HepG2 (cell line): Measurements from ENCODE around the gene EARS2. TPM values are rescaled to one million over a fixed set of nuclear protein-coding genes. Genes with fewer than 3 reads are reported as not detected.
A peak's percentile ranks its signal among the peaks of the same experiment; 100 is the strongest.

Source experiments
- ATAC-seq: fragments of 200-7000 bp; cut with Tn5 transposase; 3 replicates; pipeline ENCODE4 v1.9.1; 2020; ENCODE audit warnings: mild to moderate bottlenecking, moderate library complexity
- BruUV-seq: library from RNA; stranded (reverse); fragments of 400-500 nt; replicated peaks from 2 replicates; lab custom pipeline; 2021; lab: Mats Ljungman, UMichigan
- CTCF ChIA-PET: fragments of 300-600 bp; formaldehyde crosslinking; extraction: SDS; loops from one replicate; lab custom pipeline; 2021; ENCODE audit warnings: low total read pairs, inconsistent platforms, low intra/inter-chr PET ratio; lab: Yijun Ruan, JAX
- POLR2A ChIA-PET: fragments of 350-600 bp; sonication (Branson Sonifier 250); formaldehyde crosslinking; loops from one replicate; lab custom pipeline; 2020; ENCODE audit warnings: antibody characterized with exemption, inconsistent platforms; lab: Yijun Ruan, JAX
- DNase-seq: peaks from one replicate; pipeline ENCODE4 v3.0.0-alpha.2; 2015; ENCODE audit warnings: low spot score
- FAIRE-seq: peaks from 3 replicates; lab custom pipeline; 2011; peaks lifted over from hg19 to GRCh38; lab: Jason Lieb, UNC
- H2AFZ ChIP-seq: one replicate; pipeline ENCODE4 v1.6.1; 2011; ENCODE audit warnings: low read length, inconsistent platforms
- H3K27ac ChIP-seq: fragments of 300-600 bp; 3 replicates; pipeline ENCODE4 v1.8.0; 2011; ENCODE audit warnings: mixed run types, mild to moderate bottlenecking, mixed read lengths, low read length, inconsistent platforms; ENCODE audit not compliant: insufficient read depth; ENCODE audit errors: extremely low read length
- H3K27me3 ChIP-seq, 2 experiments: fragments of 200-600 bp in 1 of 2; 2 replicates in 1 of 2; 3 replicates in 1 of 2; pipeline versions ENCODE4 v1.6.0 to v1.8.0; 2011; ENCODE audit warnings: low read length in 2 of 2, mild to moderate bottlenecking in 2 of 2, moderate library complexity in 2 of 2, inconsistent platforms in 1 of 2; ENCODE audit not compliant: insufficient read depth in 2 of 2, control insufficient read depth in 1 of 2
- H3K36me3 ChIP-seq, 2 experiments: fragments of 200-600 bp in 1 of 2; replicated peaks in 1 of 2; 2 replicates in 1 of 2; 3 replicates in 1 of 2; pipeline versions ENCODE4 v1.5.1 to v1.8.0; 2011; ENCODE audit warnings: low read length in 2 of 2, inconsistent platforms in 1 of 2; ENCODE audit not compliant: insufficient read depth in 2 of 2, control insufficient read depth in 1 of 2
- H3K4me1 ChIP-seq: 2 replicates; pipeline ENCODE4 v1.5.1; 2012; ENCODE audit warnings: low read length, inconsistent platforms; ENCODE audit not compliant: insufficient read depth
- H3K4me2 ChIP-seq: 2 replicates; pipeline ENCODE4 v1.6.0; 2011; ENCODE audit warnings: low read depth, low read length, inconsistent platforms
- H3K4me3 ChIP-seq, 3 experiments: fragments of 200-600 bp in 1 of 3; sonication (generic), shearing (Covaris generic) in 1 of 3; replicated peaks in 1 of 3; 2 replicates each; pipeline ENCODE4 v1.5.1; 2011 to 2016; ENCODE audit warnings: low read length in 3 of 3, inconsistent platforms in 2 of 3, low read depth in 2 of 3, mild to moderate bottlenecking in 2 of 3, control low read depth in 1 of 3, mixed read lengths in 1 of 3; ENCODE audit not compliant: insufficient read depth in 1 of 3
- H3K79me2 ChIP-seq: one replicate; pipeline ENCODE4 v1.6.1; 2011; ENCODE audit warnings: low read length, inconsistent platforms; ENCODE audit not compliant: insufficient read depth
- H3K9ac ChIP-seq: 2 replicates; pipeline ENCODE4 v1.6.0; 2011; ENCODE audit warnings: mild to moderate bottlenecking, low read depth, low read length, inconsistent platforms; ENCODE audit not compliant: insufficient read depth
- H3K9me3 ChIP-seq: 2 replicates; pipeline ENCODE4 v1.5.1; 2012; ENCODE audit warnings: mild to moderate bottlenecking, low read length
- H4K20me1 ChIP-seq: 2 replicates; pipeline ENCODE4 v1.6.0; 2011; ENCODE audit warnings: inconsistent platforms, mild to moderate bottlenecking, low read length, moderate library complexity; ENCODE audit not compliant: insufficient read depth
- ATAD3A ChIP-seq: sonication (generic); formaldehyde crosslinking; IDR thresholded peaks from 2 replicates; pipeline ENCODE4 v1.4.0; 2020; ENCODE audit warnings: missing genetic modification reagents
- EED ChIP-seq: sonication (generic); formaldehyde crosslinking; IDR thresholded peaks from 2 replicates; pipeline ENCODE4 v1.5.0; 2020; ENCODE audit warnings: mild to moderate bottlenecking, missing genetic modification reagents
- MIER2 ChIP-seq: IDR thresholded peaks from 2 replicates; pipeline ENCODE4 v1.6.1; 2016; ENCODE audit warnings: missing biosample characterization, missing genetic modification reagents
- MXI1 ChIP-seq: IDR thresholded peaks from 3 replicates; pipeline ENCODE4 v1.6.1; 2012; ENCODE audit warnings: low read depth, low read length, inconsistent platforms, borderline replicate concordance
- NCOA5 ChIP-seq: sonication (generic); formaldehyde crosslinking; IDR thresholded peaks from 2 replicates; pipeline ENCODE4 v1.4.0; 2020; ENCODE audit warnings: missing genetic modification reagents
- RBM22 ChIP-seq: fragments of 200-400 bp; formaldehyde crosslinking; optimal IDR thresholded peaks from 2 replicates; pipeline ENCODE3; 2017; ENCODE audit warnings: mild to moderate bottlenecking, low read length, moderate library complexity
- ZNF841 ChIP-seq: sonication (generic); formaldehyde crosslinking; IDR thresholded peaks from 2 replicates; pipeline ENCODE4 v1.8.1; 2023; ENCODE audit warnings: missing genetic modification reagents, borderline replicate concordance
- ZZZ3 ChIP-seq: sonication (generic); formaldehyde crosslinking; IDR thresholded peaks from 2 replicates; pipeline ENCODE4 v1.4.0; 2020; ENCODE audit warnings: missing genetic modification reagents, mild to moderate bottlenecking, borderline replicate concordance
- WGBS: methylation state at CpG from one replicate; pipeline ENCODE4 v1.1.6; 2017; ENCODE audit warnings: low lambda C conversion rate; 5-methylcytosine and 5-hydroxymethylcytosine counted together
- in situ Hi-C: cut with HindIII; loops from 2 replicates; pipeline ENCODE4 v1.10.0; 2017; ENCODE audit warnings: low pct_unique_long_range_greater_than_20kb; ENCODE audit not compliant: extremely low pct_ligation_motif_present
- intact Hi-C: fragments of 100-400 bp; cut with micrococcal nuclease; formaldehyde crosslinking; loops from one replicate; pipeline ENCODE4 v1.10.0; 2022; ENCODE audit not compliant: unreplicated experiment
- polyA plus RNA-seq, 8 experiments: library from polyadenylated mRNA; depleted of rRNA in 3 of 8; stranded (reverse) in 7 of 8; unstranded in 1 of 8; fragments of >200 nt; fragmentation: Illumina TruSeq in 4 of 8; extraction: Trizol in 4 of 8; gene quantifications; 2 replicates each; pipeline versions ENCODE4 v1.2.1 to v1.2.3, GENCODE V29; 2011 to 2016; ENCODE audit warnings: low read depth in 4 of 8, missing spikeins in 1 of 8, mixed read lengths in 1 of 8; ENCODE audit not compliant: insufficient read depth in 1 of 8
- total RNA-seq, 5 experiments: library from RNA; depleted of rRNA; stranded (reverse); fragments of >200 nt; fragmentation: Illumina TruSeq; extraction: Trizol; gene quantifications; 2 replicates each; pipeline ENCODE4 v1.2.3, GENCODE V29; 2016; ENCODE audit warnings: low read depth in 1 of 5
- TF ChIP-seq, protein P1 (sequence below): sonication (generic); formaldehyde crosslinking; IDR thresholded peaks from 2 replicates; pipeline ENCODE4 v1.9.0; 2022; ENCODE audit warnings: missing genetic modification reagents, mild to moderate bottlenecking, borderline replicate concordance

Gene EARS2
- total and polyA plus RNA-seq, 2 of the 13 experiments (the other 11 are each of a cell fraction or from before 2014, with no cell fraction given) = 49.4 to 80.4 TPM

- Histone ChIP-seq H3K4me2 (no peak overlapping the region), H3K27me3 (no peaks in the 10 kb centered on the region), H3K4me3 (no peak overlapping the region), H3K9ac (no peak overlapping the region), H4K20me1 (peaks cover 19% of the 10 kb centered on the region), H3K27ac (no peak overlapping the region), H3K4me1 (peaks cover 8% of the 10 kb centered on the region), H3K9me3 (no peaks in the 10 kb centered on the region), H3K79me2 (peaks cover 56% of the 10 kb centered on the region), H2AFZ (no peak overlapping the region), H3K36me3 (peaks cover 51 to 85% of the 10 kb centered on the region in 2 experiments)
- DNase-seq = no peak
- WGBS = 100% methylated on average over 5 of the region's 5 CpGs
- ChIA-PET POLR2A (no interaction called here), CTCF (no interaction called here)
- ATAC-seq = no peak
- no peak for FAIRE-seq
- intact Hi-C loops = no loop called here
- no peak for TF ChIP-seq ZNF841 (CRISPR knock-in tag)
- no peak for TF ChIP-seq MIER2 (CRISPR knock-in tag)
- TF ChIP-seq NCOA5 (CRISPR knock-in tag) = no peak
- no peak for TF ChIP-seq ZZZ3 (CRISPR knock-in tag)
- 0 out of 2 replicates have a peak, but pooled peaks have one; percentile 19 for TF ChIP-seq EED (CRISPR knock-in tag)
- peak; percentile 24 for TF ChIP-seq RBM22
- TF ChIP-seq ATAD3A (CRISPR knock-in tag) = no peak
- TF ChIP-seq MXI1 = no peak
- TF ChIP-seq, protein P1, sequence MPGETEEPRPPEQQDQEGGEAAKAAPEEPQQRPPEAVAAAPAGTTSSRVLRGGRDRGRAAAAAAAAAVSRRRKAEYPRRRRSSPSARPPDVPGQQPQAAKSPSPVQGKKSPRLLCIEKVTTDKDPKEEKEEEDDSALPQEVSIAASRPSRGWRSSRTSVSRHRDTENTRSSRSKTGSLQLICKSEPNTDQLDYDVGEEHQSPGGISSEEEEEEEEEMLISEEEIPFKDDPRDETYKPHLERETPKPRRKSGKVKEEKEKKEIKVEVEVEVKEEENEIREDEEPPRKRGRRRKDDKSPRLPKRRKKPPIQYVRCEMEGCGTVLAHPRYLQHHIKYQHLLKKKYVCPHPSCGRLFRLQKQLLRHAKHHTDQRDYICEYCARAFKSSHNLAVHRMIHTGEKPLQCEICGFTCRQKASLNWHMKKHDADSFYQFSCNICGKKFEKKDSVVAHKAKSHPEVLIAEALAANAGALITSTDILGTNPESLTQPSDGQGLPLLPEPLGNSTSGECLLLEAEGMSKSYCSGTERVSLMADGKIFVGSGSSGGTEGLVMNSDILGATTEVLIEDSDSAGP (CRISPR knock-in tag) = no peak
- in situ Hi-C loops = no loop called here
- BruUV-seq = no TSS peak
Observed at GRCh38 chr16:23587726-23588125, 30.6 kb upstream of the EARS2 start.
